T-helper 22 cell (primary cell): ENCODE results near the gene ZNF888.
"Not testable (repeated sequence)": the region's sequence is repeated elsewhere in the genome, so short reads cannot be mapped to it uniquely, and the experiment has no call there.

ENCODE experiments used
- DNase-seq: peaks from one replicate; pipeline ENCODE4 v3.0.0-alpha.2; 2020; ENCODE audit warnings: low read depth

Gene ZNF888

GRCh38 chr19:52872996-52873395 is 50.2 kb downstream of the ZNF888 start:
- not testable (repeated sequence) for DNase-seq

GRCh38 chr19:52871466-52871865 is 51.8 kb downstream of the ZNF888 start:
- DNase-seq, result no peak

- DNase-seq, result not testable (repeated sequence)
Measured at GRCh38 chr19:52868031-52868430, 55.2 kb downstream of the ZNF888 start.

GRCh38 chr19:52857378-52858191 is 65.6 kb downstream of the ZNF888 start, which contains the start of gene ZNF468:
Gene ZNF468 (minus strand): TSS chr19:52857619. CDS start chr19:52854272, 3,347 bp downstream.
- peak; percentile 34 for DNase-seq

GRCh38 chr19:52856540-52857377 is 66.5 kb downstream of the ZNF888 start:
- not testable (repeated sequence) for DNase-seq
